WI38 (cell line): ENCODE data around the gene RPL19.

Experiments
- H3K4me3 ChIP-seq: 2 replicates; pipeline ENCODE4 v1.5.1; 2011; ENCODE audit warnings: low read depth, mild to moderate bottlenecking, control low read depth, low read length
- CTCF ChIP-seq: IDR thresholded peaks from 2 replicates; pipeline ENCODE4 v1.5.1; 2012; ENCODE audit warnings: low read depth, mild to moderate bottlenecking, control low read depth, low read length

Gene RPL19

DNA sequence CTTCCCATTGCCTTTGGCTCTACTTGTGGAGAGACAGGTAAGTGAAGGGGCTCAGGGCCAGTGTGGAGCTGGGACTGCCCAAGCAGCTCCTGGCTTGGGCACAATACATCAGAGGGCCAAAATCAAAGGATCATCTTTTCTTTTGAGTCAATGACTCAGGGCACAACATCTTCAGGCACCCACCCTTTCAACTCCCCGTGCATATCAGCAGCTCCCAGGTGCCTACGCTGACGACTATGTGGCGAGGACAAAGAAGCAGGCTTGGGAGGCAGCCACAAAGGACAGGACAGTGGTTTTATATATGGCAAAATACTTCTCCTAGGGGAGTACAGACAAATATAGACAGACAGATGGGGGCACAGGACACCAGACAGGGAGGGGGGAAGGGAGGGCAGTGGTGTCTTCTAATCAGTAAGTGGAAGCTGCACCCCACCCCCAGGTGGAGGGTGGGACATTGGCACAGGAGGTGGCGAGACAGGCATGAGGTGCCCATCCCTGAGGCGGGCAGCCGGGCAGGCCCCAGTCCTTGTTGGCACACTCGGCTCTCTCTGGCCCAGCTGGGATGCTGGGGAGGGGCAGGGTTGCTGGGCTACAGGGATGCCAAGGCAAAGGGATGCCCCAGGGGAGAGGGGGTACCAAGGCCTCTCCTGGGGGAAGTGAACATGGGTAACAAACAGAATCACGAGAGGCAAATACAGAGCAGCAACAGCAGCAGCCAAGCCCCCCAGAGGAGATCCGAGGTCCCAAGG lies 26.4 kb upstream of the RPL19 start:
- no peak overlapping the region for H3K4me3 ChIP-seq
- no peak for TF ChIP-seq CTCF

GRCh38 chr17:39174920-39175694 lies 25.0 kb upstream of the RPL19 start:
- peak; percentile 81 for TF ChIP-seq CTCF
- no peak overlapping the region for H3K4me3 ChIP-seq

DNA sequence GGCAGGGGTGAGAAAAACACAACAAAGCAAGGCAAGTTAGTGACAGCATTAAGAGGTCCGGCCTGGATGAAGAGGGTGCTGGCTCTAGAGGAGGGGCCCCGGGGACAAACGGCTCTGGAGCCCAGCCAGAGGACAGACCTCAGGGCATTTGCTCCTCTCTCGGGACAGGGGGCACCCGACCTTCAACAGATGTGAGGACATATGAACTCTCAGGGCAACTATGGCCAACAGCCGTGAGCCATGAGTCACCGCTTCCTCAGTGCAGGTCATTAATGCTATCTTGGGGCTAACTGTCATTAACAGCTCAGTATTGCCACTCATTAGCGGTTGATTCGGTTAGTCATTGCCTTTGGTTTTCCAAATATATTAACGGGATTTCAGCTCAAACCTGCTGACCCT lies 24.4 kb upstream of the RPL19 start:
- H3K4me3 ChIP-seq = no peak overlapping the region
- no peak for TF ChIP-seq CTCF

DNA sequence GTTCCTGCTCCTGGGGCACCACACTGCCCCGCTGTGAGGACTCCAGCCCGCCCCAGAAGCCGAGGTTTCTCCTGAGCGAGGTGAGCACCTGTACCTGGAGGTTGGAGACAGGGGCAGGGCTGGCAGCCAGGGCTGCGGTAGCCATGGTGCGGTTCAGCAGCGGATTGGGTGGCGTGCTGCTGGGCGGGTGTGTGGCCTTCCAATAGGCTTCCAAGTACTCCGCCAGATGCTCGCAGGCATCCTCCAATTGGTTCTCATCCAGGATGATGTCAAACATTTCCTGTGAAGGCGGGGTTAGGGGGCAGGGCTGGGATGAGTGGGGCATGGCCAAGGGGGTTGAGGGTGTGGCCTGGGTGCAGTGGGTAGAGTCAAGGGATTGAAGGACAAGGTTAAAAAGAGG lies 22.8 kb upstream of the RPL19 start:
- no peak for TF ChIP-seq CTCF
- no peak overlapping the region for H3K4me3 ChIP-seq

DNA sequence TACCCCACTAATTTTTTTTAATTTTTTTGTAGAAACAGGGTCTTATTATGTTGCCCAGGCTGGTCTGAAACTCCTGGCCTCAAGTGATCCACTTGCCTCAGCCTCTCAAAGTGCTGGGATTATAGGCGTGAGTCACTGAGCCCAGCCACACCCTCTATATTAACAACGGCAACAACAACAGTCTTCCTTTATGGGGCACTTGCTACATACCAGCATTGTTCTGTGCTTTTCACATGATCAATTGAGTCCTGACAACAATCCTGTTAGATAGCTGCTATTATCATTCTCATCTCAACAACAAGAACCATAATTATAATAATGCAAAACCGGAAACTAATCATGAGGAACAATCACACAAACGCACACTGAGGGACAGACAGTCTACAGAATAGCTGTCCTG lies 21.5 kb upstream of the RPL19 start:
- no peak overlapping the region for H3K4me3 ChIP-seq
- no peak for TF ChIP-seq CTCF

DNA sequence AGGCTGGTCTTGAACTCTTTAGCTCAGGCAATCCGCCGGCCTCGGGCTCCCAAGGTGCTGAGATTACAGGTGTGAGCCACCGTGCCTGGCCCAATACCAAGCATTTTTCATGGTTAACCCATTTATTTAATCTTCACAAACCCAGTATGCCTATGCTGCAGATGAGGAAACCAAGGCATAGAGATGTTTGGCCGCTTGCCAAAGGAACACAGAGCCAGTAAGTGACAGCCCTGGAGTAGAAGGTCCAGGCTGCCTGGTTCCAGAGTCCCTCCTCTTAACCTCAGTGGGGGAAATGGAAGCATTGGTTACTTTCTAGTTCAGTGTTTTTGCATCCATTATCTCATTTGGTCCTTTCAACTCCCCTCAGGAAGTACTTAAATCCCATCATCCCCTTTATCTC lies 18.8 kb upstream of the RPL19 start:
- no peak overlapping the region for H3K4me3 ChIP-seq
- TF ChIP-seq CTCF = no peak

- no peak for TF ChIP-seq CTCF
- no peak overlapping the region for H3K4me3 ChIP-seq
Observed at GRCh38 chr17:39183045-39183444, 17.0 kb upstream of the RPL19 start.
